GM19043 (cell line): ENCODE results near the gene ATP1A3.

Source experiments
- ATAC-seq: cut with Tn5 transposase; IDR thresholded peaks from one replicate; pipeline ENCODE4 v1.9.1; 2021; ENCODE audit warnings: low read depth; ENCODE audit not compliant: unreplicated experiment

The ATP1A3 gene

DNA sequence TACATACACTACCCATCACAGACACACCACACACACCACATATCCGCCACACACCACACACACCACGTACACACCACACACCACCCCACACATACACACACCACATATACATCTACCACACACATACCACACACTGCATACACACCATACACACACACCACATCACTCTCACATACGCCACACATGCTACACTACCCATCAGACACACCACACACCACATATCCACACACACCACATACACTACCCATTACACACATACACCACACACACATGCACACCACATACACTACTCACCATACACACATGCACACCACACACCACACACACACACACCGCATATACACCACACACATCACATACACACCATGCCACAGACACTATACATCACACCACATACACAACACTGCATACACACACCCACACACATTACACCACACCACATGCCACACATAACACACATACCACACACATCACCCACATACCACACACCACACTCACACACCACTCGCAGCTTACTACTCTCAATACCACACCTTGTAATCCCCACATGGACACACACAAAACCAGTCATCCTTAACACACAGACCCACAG lies 75.3 kb downstream of the ATP1A3 start:
- no peak for ATAC-seq

DNA sequence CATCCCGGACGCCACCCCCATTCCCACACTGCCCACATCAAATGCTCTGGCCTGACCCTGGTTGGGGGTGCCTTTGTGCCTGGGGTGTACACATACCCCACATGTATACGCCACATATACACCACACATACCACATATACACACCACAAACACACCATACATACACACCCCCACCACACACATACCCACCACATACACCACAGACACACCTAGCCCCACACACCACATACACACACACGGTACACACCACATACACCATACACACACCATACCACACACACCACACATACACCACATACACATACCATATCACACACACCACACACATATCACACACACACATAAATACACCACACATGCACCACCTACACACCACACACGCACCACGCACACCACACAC lies 75.9 kb downstream of the ATP1A3 start:
- no peak for ATAC-seq

GRCh38 chr19:41917676-41918075 lies 76.4 kb downstream of the ATP1A3 start:
- ATAC-seq = no peak
